Measurements from ENCODE around the gene KCNJ4.

KCNJ4 gene

GRCh38 chr22:38481162-38481870 is 26.3 kb upstream of the KCNJ4 start:
- Histone ChIP-seq H4K8ac (ENCODE audit: low read depth, low read length) (no peak overlapping the region), H2AK5ac (ENCODE audit: low read depth, low read length) (no peak overlapping the region), H3K27me3 (ENCODE audit: control insufficient read depth in 3 of 3, insufficient read depth in 3 of 3, low read depth in 1 of 3, low read length in 3 of 3) (no peaks in the 10 kb centered on the region), H3K4me3 (ENCODE audit: low read length in 2 of 2) (no peak overlapping the region), H2BK5ac (ENCODE audit: low read length) (no peak overlapping the region), H2BK120ac (ENCODE audit: low read depth, low read length) (no peak overlapping the region), H3K18ac (ENCODE audit: low read length) (no peak overlapping the region), H2BK12ac (ENCODE audit: low read length) (no peak overlapping the region), H3K14ac (ENCODE audit: low read length) (no peak overlapping the region), H3K23ac (ENCODE audit: low read depth, low read length, poor library complexity) (no peak overlapping the region), H3K4me1 (ENCODE audit: control insufficient read depth in 2 of 2, insufficient read depth in 1 of 2, low read depth in 1 of 2, low read length in 2 of 2) (no peaks in the 10 kb centered on the region), H4K91ac (ENCODE audit: low read depth, low read length, poor library complexity) (no peak overlapping the region), H3K27ac (replicated peaks; ENCODE audit: low read length) (no peak overlapping the region), H3K4ac (ENCODE audit: low read length) (no peak overlapping the region), H2AFZ (ENCODE audit: low read length) (no peak overlapping the region), H3K9me3 (replicated peaks in 1 of 2; ENCODE audit: control insufficient read depth in 2 of 2, insufficient read depth in 1 of 2, low read depth in 1 of 2, low read length in 2 of 2) (no peaks in the 10 kb centered on the region), H3K9ac (ENCODE audit: low read depth, low read length, poor library complexity) (no peak overlapping the region), H3K4me2 (ENCODE audit: insufficient read depth, low read length, poor library complexity, severe bottlenecking) (no peak overlapping the region), H3K36me3 (replicated peaks in 1 of 2; ENCODE audit: control insufficient read depth in 2 of 2, insufficient read depth in 2 of 2, low read length in 2 of 2) (peaks cover 32 to 71% of the 10 kb centered on the region in 2 donors), H3K79me1 (ENCODE audit: low read depth, low read length) (no peaks in the 10 kb centered on the region), H2BK15ac (ENCODE audit: low read length) (no peak overlapping the region)
- DNase-seq (ENCODE audit: low spot score) = no peak
- WGBS, 2 donors (ENCODE audit: extremely low coverage in 2 of 2, insufficient read length in 2 of 2, insufficient replicate concordance in 1 of 2) = no CpG with 5 or more reads among the region's 3 CpGs

- no peak overlapping the region for H2AK5ac ChIP-seq (ENCODE audit: low read depth, low read length)
- no peak overlapping the region for H3K23ac ChIP-seq (ENCODE audit: low read depth, low read length, poor library complexity)
- H2AFZ ChIP-seq (ENCODE audit: low read length) = no peak overlapping the region
- H2BK12ac ChIP-seq (ENCODE audit: low read length) = no peak overlapping the region
- peak overlapping the region; percentile 2 for H3K27ac ChIP-seq (replicated peaks; ENCODE audit: low read length)
- H4K91ac ChIP-seq (ENCODE audit: low read depth, low read length, poor library complexity) = no peak overlapping the region
- H2BK5ac ChIP-seq (ENCODE audit: low read length) = no peak overlapping the region
- H3K9ac ChIP-seq (ENCODE audit: low read depth, low read length, poor library complexity) = no peak overlapping the region
- DNase-seq (ENCODE audit: low spot score) = no peak
- H3K27me3 ChIP-seq (ENCODE audit: control insufficient read depth in 3 of 3, insufficient read depth in 3 of 3, low read depth in 1 of 3, low read length in 3 of 3) = no peaks in the 10 kb centered on the region
- no peak overlapping the region for H3K4ac ChIP-seq (ENCODE audit: low read length)
- H3K4me3 ChIP-seq (ENCODE audit: low read length in 2 of 2) = no peak overlapping the region
- H3K9me3 ChIP-seq (replicated peaks in 1 of 2; ENCODE audit: control insufficient read depth in 2 of 2, insufficient read depth in 1 of 2, low read depth in 1 of 2, low read length in 2 of 2) = no peaks in the 10 kb centered on the region
- H3K4me2 ChIP-seq (ENCODE audit: insufficient read depth, low read length, poor library complexity, severe bottlenecking) = no peak overlapping the region
- no peak overlapping the region for H3K18ac ChIP-seq (ENCODE audit: low read length)
- no peak overlapping the region for H2BK15ac ChIP-seq (ENCODE audit: low read length)
- no peak overlapping the region for H3K14ac ChIP-seq (ENCODE audit: low read length)
- no peaks in the 10 kb centered on the region for H3K4me1 ChIP-seq (ENCODE audit: control insufficient read depth in 2 of 2, insufficient read depth in 1 of 2, low read depth in 1 of 2, low read length in 2 of 2)
- peaks cover 18 to 51% of the 10 kb centered on the region in 2 donors for H3K36me3 ChIP-seq (replicated peaks in 1 of 2; ENCODE audit: control insufficient read depth in 2 of 2, insufficient read depth in 2 of 2, low read length in 2 of 2)
- no peak overlapping the region for H2BK120ac ChIP-seq (ENCODE audit: low read depth, low read length)
- no peaks in the 10 kb centered on the region for H3K79me1 ChIP-seq (ENCODE audit: low read depth, low read length)
- no peak overlapping the region for H4K8ac ChIP-seq (ENCODE audit: low read depth, low read length)
- no CpG with 5 or more reads among the region's 7 CpGs for WGBS, 2 donors (ENCODE audit: extremely low coverage in 2 of 2, insufficient read length in 2 of 2, insufficient replicate concordance in 1 of 2)
Observed at GRCh38 chr22:38479096-38479837, 24.3 kb upstream of the KCNJ4 start.

- Histone ChIP-seq H2BK120ac (ENCODE audit: low read depth, low read length) (no peak overlapping the region), H4K91ac (ENCODE audit: low read depth, low read length, poor library complexity) (no peak overlapping the region), H2BK15ac (ENCODE audit: low read length) (no peak overlapping the region), H3K79me1 (ENCODE audit: low read depth, low read length) (no peaks in the 10 kb centered on the region), H3K9ac (ENCODE audit: low read depth, low read length, poor library complexity) (no peak overlapping the region), H2BK12ac (ENCODE audit: low read length) (no peak overlapping the region), H3K27ac (replicated peaks; ENCODE audit: low read length) (no peak overlapping the region), H3K23ac (ENCODE audit: low read depth, low read length, poor library complexity) (no peak overlapping the region), H3K4me3 (ENCODE audit: low read length in 2 of 2) (no peak overlapping the region), H3K27me3 (ENCODE audit: control insufficient read depth in 3 of 3, insufficient read depth in 3 of 3, low read depth in 1 of 3, low read length in 3 of 3) (no peaks in the 10 kb centered on the region), H3K4ac (ENCODE audit: low read length) (no peak overlapping the region), H2AFZ (ENCODE audit: low read length) (no peak overlapping the region), H3K9me3 (replicated peaks in 1 of 2; ENCODE audit: control insufficient read depth in 2 of 2, insufficient read depth in 1 of 2, low read depth in 1 of 2, low read length in 2 of 2) (no peaks in the 10 kb centered on the region), H3K4me1 (ENCODE audit: control insufficient read depth in 2 of 2, insufficient read depth in 1 of 2, low read depth in 1 of 2, low read length in 2 of 2) (no peaks in the 10 kb centered on the region), H4K8ac (ENCODE audit: low read depth, low read length) (no peak overlapping the region), H3K36me3 (replicated peaks in 1 of 2; ENCODE audit: control insufficient read depth in 2 of 2, insufficient read depth in 2 of 2, low read length in 2 of 2) (peaks cover 11 to 34% of the 10 kb centered on the region in 2 donors), H2BK5ac (ENCODE audit: low read length) (no peak overlapping the region), H2AK5ac (ENCODE audit: low read depth, low read length) (no peak overlapping the region), H3K18ac (ENCODE audit: low read length) (no peak overlapping the region), H3K4me2 (ENCODE audit: insufficient read depth, low read length, poor library complexity, severe bottlenecking) (no peak overlapping the region), H3K14ac (ENCODE audit: low read length) (no peak overlapping the region)
- no peak for DNase-seq (ENCODE audit: low spot score)
- WGBS, 2 donors (ENCODE audit: extremely low coverage in 2 of 2, insufficient read length in 2 of 2, insufficient replicate concordance in 1 of 2) = no CpG with 5 or more reads among the region's 1 CpG
Observed at GRCh38 chr22:38477585-38477984, 22.6 kb upstream of the KCNJ4 start.

GRCh38 chr22:38474003-38474607 is 19.1 kb upstream of the KCNJ4 start:
- H2AK5ac ChIP-seq (ENCODE audit: low read depth, low read length) = no peak overlapping the region
- DNase-seq (ENCODE audit: low spot score) = no peak
- H2BK120ac ChIP-seq (ENCODE audit: low read depth, low read length) = no peak overlapping the region
- no peak overlapping the region for H3K23ac ChIP-seq (ENCODE audit: low read depth, low read length, poor library complexity)
- peak overlapping the region; percentile 5 for H3K14ac ChIP-seq (ENCODE audit: low read length)
- no peak overlapping the region for H2BK15ac ChIP-seq (ENCODE audit: low read length)
- no peak overlapping the region for H2AFZ ChIP-seq (ENCODE audit: low read length)
- H3K9me3 ChIP-seq (replicated peaks in 1 of 2; ENCODE audit: control insufficient read depth in 2 of 2, insufficient read depth in 1 of 2, low read depth in 1 of 2, low read length in 2 of 2) = no peaks in the 10 kb centered on the region
- H3K4me3 ChIP-seq (ENCODE audit: low read length in 2 of 2) = no peak overlapping the region
- no peak overlapping the region for H3K18ac ChIP-seq (ENCODE audit: low read length)
- peaks cover 0 to under 1% (median 0%) of the 10 kb centered on the region in 3 experiments for H3K27me3 ChIP-seq (ENCODE audit: control insufficient read depth in 3 of 3, insufficient read depth in 3 of 3, low read depth in 1 of 3, low read length in 3 of 3)
- H2BK12ac ChIP-seq (ENCODE audit: low read length) = no peak overlapping the region
- H3K36me3 ChIP-seq (replicated peaks in 1 of 2; ENCODE audit: control insufficient read depth in 2 of 2, insufficient read depth in 2 of 2, low read length in 2 of 2) = peaks cover 0 to 4% of the 10 kb centered on the region in 2 donors
- H3K4me1 ChIP-seq (ENCODE audit: control insufficient read depth in 2 of 2, insufficient read depth in 1 of 2, low read depth in 1 of 2, low read length in 2 of 2) = no peaks in the 10 kb centered on the region
- no peak overlapping the region for H4K8ac ChIP-seq (ENCODE audit: low read depth, low read length)
- H3K27ac ChIP-seq (replicated peaks; ENCODE audit: low read length) = no peak overlapping the region
- H3K9ac ChIP-seq (ENCODE audit: low read depth, low read length, poor library complexity) = no peak overlapping the region
- H4K91ac ChIP-seq (ENCODE audit: low read depth, low read length, poor library complexity) = no peak overlapping the region
- H2BK5ac ChIP-seq (ENCODE audit: low read length) = no peak overlapping the region
- H3K4ac ChIP-seq (ENCODE audit: low read length) = no peak overlapping the region
- no CpG with 5 or more reads among the region's 10 CpGs for WGBS, 2 donors (ENCODE audit: extremely low coverage in 2 of 2, insufficient read length in 2 of 2, insufficient replicate concordance in 1 of 2)
- H3K4me2 ChIP-seq (ENCODE audit: insufficient read depth, low read length, poor library complexity, severe bottlenecking) = no peak overlapping the region
- no peaks in the 10 kb centered on the region for H3K79me1 ChIP-seq (ENCODE audit: low read depth, low read length)

All from neuronal stem cell (in vitro differentiated cells).